ENCODE results near the gene ATAD1.
"Not testable (repeated sequence)": the region's sequence is repeated elsewhere in the genome, so short reads cannot be mapped to it uniquely, and the experiment has no call there.

ATAD1 gene, protein sequence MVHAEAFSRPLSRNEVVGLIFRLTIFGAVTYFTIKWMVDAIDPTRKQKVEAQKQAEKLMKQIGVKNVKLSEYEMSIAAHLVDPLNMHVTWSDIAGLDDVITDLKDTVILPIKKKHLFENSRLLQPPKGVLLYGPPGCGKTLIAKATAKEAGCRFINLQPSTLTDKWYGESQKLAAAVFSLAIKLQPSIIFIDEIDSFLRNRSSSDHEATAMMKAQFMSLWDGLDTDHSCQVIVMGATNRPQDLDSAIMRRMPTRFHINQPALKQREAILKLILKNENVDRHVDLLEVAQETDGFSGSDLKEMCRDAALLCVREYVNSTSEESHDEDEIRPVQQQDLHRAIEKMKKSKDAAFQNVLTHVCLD

DNA sequence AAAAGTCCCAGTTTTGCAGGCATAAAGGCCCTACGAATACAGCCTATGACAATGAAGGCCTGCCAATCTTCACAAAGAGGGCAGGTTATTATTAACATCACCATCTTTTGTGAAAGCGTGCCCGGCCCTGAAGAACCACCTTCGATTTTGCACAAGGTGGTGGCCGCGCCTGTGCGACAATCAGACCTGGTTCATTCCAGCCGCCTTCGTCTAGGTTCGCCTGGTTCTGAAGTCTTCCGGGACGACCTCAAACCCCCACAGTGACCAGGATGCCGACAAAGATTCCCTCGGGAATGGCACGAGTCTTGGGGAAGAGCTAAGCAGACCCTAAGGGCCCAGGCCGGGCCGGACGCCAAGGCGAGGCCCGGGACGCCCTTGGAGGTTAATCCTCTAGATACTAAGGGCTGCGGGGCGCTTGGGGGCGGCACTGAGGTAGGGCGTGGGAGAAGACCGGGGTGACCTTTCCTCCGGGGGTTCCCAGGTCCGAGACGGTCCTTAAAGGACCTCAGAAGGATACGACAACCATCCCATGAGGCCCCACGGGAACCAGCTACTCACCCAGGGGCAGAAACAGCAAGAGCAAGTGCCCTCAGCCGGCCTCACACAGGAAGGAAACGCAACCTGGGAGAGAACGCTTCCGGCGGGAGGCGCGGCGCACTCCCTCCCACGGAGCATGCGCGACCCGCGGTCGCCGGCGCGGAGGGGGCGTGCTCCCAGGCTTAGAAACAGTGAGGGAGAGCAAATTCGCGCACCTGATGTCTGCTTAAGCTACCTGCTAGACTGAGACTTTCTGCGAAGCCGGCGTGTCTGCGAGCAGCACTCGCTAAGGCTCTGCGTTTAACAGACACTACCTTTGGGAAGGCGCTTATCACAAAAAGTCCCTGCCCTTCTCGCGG, at the start of gene ATAD1:
ATAD1 (minus strand) TSS at position 618 of the 896 bp plus-strand sequence. CDS start 3,627 bp downstream, outside the sequence.
- DNase-seq (ENCODE audit: low read depth) = peak; percentile 83
- H3K4me3 ChIP-seq (ENCODE audit: low read depth, low read length) = peak within 1 kb of the TSS; percentile 91
- TF ChIP-seq, protein P1, sequence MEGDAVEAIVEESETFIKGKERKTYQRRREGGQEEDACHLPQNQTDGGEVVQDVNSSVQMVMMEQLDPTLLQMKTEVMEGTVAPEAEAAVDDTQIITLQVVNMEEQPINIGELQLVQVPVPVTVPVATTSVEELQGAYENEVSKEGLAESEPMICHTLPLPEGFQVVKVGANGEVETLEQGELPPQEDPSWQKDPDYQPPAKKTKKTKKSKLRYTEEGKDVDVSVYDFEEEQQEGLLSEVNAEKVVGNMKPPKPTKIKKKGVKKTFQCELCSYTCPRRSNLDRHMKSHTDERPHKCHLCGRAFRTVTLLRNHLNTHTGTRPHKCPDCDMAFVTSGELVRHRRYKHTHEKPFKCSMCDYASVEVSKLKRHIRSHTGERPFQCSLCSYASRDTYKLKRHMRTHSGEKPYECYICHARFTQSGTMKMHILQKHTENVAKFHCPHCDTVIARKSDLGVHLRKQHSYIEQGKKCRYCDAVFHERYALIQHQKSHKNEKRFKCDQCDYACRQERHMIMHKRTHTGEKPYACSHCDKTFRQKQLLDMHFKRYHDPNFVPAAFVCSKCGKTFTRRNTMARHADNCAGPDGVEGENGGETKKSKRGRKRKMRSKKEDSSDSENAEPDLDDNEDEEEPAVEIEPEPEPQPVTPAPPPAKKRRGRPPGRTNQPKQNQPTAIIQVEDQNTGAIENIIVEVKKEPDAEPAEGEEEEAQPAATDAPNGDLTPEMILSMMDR (conservative IDR thresholded peaks at IDR 0.05; ENCODE audit: low read depth, low read length) = peak; percentile 50

DNA sequence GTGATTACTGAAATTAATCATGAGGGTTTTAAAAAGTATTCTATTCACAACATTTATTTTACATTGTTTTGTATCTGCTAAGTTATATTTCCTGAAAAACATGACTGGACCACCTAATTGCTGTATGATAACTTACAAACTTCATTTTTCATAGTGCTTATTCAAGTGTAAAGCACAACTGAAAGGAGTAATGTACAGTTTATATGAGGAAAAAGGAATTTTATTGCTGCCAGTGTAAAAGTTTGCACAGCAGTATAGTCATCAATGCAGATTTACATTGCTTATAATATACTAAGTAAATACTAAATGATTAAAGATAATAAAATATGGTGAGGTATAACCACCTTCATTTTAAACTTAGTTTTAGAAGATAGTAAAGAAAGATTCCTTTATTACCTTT, 49.4 kb upstream of the ATAD1 start:
- H3K4me3 ChIP-seq (ENCODE audit: low read depth, low read length) = peak overlapping the region; percentile 83
- no peak for DNase-seq (ENCODE audit: low read depth)
- TF ChIP-seq, protein P1 (conservative IDR thresholded peaks at IDR 0.05; ENCODE audit: low read depth, low read length) = no peak

DNA sequence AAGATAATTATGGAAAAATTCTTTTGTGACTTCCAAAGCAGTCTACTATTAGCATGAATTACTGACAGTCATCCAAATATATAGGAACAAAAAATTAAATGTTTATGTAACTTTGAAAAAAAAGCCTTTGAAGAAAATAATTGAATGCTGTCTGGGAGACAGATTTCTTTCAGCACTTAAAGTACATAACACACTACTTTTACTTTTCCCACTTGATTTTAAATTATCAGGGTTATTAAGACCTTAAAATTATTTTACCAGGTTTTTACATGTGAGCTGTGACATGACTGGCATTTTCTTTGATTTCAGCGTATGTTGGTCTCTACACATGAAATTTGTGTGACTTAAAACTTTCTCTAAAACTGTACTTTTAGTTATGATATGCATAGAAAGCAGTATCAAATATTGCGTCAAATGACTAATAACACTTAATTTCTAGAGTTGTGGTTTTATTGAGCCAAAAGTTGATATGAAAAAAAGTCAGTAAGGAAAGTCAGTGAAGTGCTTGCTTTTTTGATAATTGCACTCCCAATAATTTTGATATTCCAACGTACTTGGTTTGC, 48.5 kb upstream of the ATAD1 start:
- peak overlapping the region; percentile 83 for H3K4me3 ChIP-seq (ENCODE audit: low read depth, low read length)
- no peak for DNase-seq (ENCODE audit: low read depth)
- TF ChIP-seq, protein P1 (conservative IDR thresholded peaks at IDR 0.05; ENCODE audit: low read depth, low read length) = no peak

DNA sequence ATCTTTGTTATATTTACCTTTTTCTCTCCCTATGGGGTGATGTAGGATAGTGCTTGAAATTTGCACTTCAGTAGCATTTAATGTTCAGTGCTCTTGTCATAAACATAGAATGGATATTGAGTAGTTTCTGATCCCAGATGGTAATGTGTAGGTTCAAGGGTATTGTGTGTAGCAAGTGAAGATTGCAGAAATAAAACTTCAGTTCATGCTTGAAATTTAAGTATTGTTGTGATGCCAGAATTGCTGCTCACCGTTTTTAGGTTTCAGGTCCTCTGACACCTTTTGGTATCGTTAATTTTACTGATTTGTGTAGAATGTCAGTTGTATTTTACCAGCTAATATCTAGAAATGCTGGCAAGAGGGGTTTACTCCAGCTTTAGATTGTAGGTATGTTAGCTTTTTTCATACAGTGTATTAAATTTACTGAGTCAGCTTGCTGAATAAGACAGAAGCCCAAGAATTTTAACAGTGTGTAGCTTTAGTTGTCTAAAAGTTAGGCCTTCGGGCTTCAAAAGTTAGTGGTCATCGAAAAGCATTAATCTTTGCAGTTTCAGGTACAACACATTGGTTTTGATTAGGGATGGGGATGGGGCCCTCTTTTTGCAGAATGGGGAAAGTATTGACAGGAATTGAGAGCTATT, 47.3 kb upstream of the ATAD1 start:
- H3K4me3 ChIP-seq (ENCODE audit: low read depth, low read length) = peak overlapping the region; percentile 83
- no peak for DNase-seq (ENCODE audit: low read depth)
- TF ChIP-seq, protein P1 (conservative IDR thresholded peaks at IDR 0.05; ENCODE audit: low read depth, low read length) = no peak

DNA sequence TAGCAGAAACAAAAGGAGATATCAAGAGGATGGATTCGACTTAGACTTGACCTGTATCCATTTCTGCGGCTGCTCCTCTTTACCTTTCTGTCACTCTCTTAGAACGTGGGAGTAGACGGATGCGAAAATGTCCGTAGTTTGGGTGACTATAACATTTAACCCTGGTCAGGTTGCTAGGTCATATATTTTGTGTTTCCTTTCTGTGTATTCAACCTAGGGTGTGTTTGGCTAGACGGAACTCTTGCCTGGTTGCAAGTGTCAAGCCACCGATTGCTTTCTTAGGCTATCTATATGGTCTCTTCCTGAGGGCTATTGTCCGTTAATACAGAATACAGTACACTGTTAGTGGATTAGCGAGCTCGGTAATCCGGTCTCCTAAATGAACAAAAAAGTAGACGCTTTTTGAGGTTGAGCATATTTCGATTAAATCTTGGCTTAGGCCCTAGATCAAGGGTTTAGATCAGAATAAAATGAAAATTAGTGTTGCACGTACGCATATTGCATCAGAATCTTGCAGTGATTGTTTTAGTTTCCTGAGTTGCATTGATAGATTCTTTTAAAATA, 46.6 kb upstream of the ATAD1 start:
- peak overlapping the region; percentile 83 for H3K4me3 ChIP-seq (ENCODE audit: low read depth, low read length)
- DNase-seq (ENCODE audit: low read depth) = no peak
- TF ChIP-seq, protein P1 (conservative IDR thresholded peaks at IDR 0.05; ENCODE audit: low read depth, low read length) = no peak

DNA sequence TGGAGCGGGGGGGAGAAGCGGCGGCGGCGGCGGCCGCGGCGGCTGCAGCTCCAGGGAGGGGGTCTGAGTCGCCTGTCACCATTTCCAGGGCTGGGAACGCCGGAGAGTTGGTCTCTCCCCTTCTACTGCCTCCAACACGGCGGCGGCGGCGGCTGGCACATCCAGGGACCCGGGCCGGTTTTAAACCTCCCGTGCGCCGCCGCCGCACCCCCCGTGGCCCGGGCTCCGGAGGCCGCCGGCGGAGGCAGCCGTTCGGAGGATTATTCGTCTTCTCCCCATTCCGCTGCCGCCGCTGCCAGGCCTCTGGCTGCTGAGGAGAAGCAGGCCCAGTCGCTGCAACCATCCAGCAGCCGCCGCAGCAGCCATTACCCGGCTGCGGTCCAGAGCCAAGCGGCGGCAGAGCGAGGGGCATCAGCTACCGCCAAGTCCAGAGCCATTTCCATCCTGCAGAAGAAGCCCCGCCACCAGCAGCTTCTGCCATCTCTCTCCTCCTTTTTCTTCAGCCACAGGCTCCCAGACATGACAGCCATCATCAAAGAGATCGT, 46.0 kb upstream of the ATAD1 start:
- DNase-seq (ENCODE audit: low read depth) = not testable (repeated sequence)

More for the DNA sequence above, 46.0 kb upstream of the ATAD1 start:
- peak overlapping the region; percentile 83 for H3K4me3 ChIP-seq (ENCODE audit: low read depth, low read length)

Measured in choroid plexus epithelial cell (primary cell).